GM18505 (cell line): ENCODE measurements around the gene CHRND.
"Not testable (repeated sequence)": the region's sequence is repeated elsewhere in the genome, so short reads cannot be mapped to it uniquely, and the experiment has no call there.

Experiments used
- ATAC-seq: cut with Tn5 transposase; IDR thresholded peaks from one replicate; pipeline ENCODE4 v1.9.1; 2021; ENCODE audit not compliant: unreplicated experiment
- POLR2A ChIP-seq: IDR thresholded peaks from 4 replicates; pipeline ENCODE4 v1.6.1; 2011; ENCODE audit warnings: borderline replicate concordance; ENCODE audit not compliant: insufficient read depth, insufficient read length; ENCODE audit errors: extremely low read depth

The CHRND gene

DNA sequence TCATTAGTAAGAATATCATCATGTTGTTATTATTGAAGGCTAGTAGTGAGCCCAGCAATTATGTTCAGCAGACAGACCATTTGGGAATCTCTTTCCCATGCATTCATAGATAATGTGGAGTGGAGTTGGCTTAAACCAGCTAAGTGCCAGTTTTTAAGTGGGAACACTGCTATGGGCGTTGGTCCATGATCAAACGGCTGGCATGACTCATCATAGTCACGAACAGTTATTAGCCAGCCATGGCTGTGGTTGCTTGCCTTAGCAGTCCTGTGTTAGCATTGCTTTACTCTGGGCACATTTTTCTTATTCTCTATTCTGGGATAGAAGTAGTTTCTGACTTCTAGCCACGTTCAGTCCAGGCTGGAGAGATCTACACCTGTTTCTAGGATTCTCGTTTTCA is 42.2 kb downstream of the CHRND start:
- no peak for TF ChIP-seq POLR2A

DNA sequence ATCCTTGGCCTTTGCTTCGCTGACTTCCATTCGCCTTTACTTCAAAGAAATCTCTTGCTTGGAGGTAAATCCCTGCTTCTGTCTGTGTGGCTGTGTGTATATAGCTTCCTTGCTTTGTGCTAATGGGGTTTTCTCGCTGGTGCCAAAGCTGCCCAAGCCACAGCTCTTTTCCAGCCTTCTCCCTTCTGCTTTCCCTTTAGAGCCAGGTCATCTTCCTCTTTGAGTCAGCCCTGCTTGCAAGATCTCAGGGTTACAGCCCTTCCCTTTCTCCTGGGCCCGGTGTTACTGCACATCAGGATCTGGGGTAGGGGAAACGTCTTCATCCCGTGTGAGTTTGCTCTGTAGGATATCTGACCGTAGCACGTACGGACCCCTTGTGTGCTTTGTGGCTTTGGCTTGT is 43.6 kb downstream of the CHRND start:
- ATAC-seq: no peak
- no peak for TF ChIP-seq POLR2A

More for the DNA sequence above, 42.2 kb downstream of the CHRND start:
- no peak for ATAC-seq

DNA sequence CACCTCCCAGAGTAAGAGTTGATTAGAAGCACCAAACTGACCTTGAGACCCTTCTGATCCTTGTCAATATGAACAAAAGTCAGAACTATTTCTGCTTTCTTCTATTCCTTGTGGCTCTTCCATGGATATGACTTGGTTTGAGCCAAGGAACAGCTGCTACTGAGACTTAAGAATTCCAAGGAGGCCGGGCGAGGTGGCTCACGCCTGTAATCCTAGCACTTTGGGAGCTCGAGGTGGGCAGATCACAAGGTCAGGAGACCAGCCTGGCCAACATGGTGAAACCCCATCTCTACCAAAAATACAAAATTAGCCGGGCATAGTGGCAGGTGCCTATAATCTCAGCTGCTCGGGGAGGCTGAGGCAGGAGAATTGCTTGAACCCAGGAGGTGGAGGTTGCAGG is 44.5 kb downstream of the CHRND start:
- not testable (repeated sequence) for ATAC-seq

DNA sequence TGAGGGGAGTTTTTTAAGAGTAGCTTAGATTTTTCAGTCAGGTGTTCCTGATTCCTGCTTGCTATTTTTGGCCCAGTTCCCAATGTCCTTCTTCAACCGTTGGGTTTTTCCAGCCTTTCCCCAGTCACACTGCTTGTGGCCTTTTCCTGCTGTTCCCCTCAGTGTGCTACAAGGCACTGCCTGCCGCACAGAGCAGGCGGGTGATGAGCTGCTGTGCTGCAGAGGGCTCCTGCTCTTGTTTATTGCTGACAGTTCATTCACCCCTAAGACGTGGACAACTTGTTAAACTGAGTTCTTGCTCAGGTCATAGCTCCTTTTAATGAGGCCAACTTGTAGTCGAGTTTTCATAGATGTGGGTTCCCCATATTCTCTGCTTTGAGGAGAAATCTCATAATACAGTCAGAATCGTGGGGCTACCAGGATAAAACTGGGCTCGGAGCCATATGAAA is 45.1 kb downstream of the CHRND start:
- ATAC-seq: no peak
- no peak for TF ChIP-seq POLR2A

DNA sequence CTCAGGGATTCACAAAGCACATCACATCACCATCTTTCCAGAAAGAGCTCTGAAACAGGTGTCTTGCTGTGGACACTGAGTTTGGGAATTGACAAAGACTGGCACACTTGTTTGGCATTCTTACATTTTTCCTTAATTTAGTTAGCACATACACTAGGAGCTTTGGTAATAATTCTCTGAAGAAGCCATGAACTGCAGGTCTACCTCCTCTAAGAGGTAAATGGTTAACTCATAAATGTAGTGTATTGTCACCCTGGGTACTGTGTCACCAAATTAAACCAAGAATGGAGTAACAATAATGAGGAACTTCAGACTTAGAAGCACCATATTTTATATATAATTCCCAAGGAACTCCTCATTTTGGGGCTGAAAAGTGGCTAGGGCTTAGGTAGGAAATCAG is 47.1 kb downstream of the CHRND start:
- no peak for ATAC-seq
- TF ChIP-seq POLR2A: no peak

DNA sequence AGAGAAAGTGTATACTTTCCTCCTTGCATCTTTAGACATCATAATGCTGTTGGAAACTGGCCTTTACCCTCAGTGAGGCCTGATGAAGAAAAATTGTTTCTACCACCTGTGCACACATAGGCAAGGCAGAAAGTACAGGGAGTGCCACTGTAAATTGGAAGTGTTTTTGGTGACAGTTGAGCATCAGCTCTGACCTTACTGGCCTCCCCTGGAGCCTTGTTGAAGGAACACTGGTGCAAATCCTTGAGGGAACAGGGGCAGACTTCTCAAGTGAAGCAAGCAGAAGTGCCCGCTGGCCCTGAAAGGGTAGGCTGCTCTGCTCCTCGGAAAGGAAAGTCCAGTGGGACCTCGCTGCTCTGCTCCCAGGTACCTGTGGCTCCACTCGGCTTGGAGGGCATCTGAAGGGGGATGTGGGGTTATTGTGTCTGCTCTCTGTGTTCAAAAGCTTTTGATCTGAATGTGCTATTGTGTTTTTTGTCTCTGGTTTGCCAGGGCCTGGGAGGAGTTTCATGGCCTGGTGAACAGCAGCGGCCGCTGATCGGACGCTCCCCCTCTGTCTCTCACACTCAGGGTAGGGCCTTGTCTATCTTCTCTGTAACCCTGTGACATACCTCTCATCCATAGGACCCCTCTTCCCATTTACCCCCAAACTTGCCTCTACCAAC is 47.9 kb downstream of the CHRND start:
- TF ChIP-seq POLR2A: no peak
- no peak for ATAC-seq

DNA sequence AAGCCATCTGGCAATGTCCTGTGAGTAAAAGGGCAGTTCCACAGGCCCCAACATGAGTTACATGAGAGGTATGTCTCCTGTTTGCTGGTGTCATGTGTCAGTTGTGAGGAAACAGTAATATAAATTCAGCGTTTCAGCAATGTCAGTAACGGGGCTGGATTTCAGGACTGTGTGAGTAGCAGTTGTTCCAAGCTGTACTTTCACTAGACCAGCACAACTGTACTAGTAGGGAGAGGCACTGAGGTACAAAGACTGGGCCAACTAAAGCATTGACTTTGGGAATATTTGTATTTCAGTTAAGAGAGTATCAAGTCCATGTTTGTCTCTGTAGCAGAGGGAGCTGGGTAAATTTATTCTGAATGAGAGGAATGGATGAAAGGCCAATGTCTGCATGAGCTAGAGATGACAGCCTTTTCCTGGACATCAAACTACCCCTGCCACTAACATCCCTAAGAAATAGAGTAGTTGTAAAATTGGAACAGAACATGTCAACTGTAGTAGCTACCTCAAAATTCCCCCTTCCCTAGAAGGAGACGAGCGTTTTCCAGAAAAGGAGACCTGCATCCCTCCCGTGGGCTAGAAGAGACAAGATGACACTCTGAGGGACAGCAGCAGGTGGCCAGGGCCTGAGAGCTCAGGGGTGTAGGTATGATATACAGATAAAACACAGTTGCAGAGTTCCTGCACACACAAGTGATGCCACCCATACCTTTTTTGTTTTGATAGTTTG is 48.9 kb downstream of the CHRND start:
- ATAC-seq: no peak
- TF ChIP-seq POLR2A: no peak

DNA sequence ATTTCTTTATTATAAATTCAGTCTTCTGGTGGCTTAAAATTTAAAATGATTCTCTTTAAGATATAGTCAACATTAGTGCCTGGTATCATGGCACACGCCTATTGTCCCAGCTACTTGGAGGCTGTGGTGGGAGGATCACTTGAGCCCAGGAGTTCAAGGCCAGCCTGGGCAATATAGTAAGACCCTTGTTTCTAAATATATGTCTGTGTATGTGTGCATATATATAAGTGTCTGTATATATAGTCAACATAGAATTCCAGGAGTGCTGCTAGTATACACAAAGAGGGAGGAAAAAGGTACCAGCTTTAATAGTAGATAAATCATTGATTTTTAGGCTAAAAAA is 49.4 kb downstream of the CHRND start:
- TF ChIP-seq POLR2A: no peak
- ATAC-seq: no peak

DNA sequence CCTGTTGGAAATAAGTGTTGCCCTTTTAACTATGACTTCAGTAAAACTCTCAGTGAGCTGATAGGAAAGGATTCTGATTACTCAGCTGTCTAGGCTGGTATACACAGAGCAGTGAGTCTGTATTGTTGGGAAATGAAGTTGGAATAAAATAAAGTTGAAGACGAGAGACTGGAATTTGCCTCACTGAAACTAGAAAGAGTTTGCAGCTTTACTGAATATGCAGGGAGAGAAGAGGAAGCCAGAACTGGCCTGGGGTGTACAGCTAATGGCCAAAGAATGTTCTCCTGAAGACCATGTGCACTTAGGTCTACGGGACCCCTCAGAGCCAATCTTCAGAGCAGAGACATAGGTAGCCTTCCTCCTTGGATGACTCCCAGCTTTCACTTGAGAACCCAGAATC is 51.0 kb downstream of the CHRND start:
- ATAC-seq: no peak
- no peak for TF ChIP-seq POLR2A

DNA sequence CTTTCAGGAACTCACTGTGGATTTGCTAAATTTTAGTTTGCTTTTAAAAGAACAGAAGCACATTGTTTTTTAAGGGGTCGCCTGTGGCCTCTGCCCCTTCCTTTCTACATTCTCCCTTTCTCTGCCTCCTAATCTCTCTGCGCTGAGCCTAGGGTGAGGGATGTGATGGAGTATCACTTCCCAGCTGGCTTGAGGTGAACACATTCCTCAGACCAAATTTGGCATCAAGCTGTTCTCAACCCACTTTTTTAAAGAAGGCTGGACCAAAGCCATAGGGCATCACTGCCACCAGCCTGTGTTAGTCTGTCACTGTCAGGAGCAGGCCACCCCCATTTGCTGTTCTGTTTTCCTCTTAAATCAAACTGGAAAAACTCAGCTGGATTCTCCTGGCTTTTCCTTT is 51.9 kb downstream of the CHRND start:
- ATAC-seq: no peak
- no peak for TF ChIP-seq POLR2A

DNA sequence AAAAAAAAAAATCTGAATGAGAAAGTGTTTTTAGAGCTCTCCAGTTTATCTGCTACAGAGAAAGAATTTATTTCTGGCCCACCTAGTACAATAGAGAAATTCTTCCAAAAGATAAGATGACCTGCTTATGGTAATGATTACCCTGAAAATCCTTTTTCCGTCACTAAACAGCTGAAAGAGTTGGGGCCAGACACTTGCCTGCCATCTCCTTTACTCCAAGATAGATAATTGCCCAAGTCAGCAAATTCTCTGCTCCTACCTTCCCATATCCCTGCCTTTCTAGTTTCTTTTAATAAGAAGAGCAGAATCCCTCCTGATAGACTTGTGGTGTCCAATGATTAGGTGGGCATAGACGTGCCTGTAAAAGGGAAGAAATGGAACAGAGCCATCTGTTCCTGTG is 52.7 kb downstream of the CHRND start:
- no peak for ATAC-seq

DNA sequence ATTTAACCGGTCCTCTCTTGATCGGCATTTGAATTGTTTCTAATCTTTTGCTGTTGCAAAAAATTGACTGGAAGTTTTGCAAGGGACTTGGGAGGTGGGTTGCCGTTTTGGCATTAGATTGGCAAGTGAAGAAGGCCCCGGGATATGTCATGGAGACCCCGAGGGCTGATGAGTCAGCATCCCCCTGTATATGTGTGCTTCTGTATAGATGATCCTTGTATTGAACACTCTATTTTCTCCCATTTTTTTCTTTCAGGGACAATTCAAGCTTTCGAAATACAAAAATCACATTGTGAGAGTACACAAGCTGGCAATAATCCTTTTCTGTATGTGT is 54.7 kb downstream of the CHRND start:
- ATAC-seq: no peak
- no peak for TF ChIP-seq POLR2A

More for the DNA sequence above, 52.7 kb downstream of the CHRND start:
- no peak for TF ChIP-seq POLR2A

DNA sequence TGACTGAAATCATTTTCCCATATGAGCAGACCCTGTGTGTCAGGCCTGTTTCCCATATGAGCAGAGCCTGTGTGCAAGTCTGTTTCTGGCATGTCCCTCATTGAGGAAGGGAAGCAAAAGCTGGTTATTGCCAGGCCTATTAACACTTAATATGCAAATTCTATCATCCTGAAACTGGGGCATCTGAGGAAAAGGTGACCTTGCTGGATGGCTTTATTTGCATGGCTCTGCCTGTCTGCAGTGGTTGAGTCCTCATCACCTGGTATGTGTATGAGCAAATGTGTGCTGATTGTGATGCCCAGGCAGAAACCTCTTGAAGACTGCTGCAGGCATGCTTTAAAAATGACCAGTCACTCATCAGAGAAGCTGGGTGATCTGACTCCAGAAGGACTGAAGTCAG is 55.8 kb downstream of the CHRND start:
- ATAC-seq: no peak
- TF ChIP-seq POLR2A: no peak

DNA sequence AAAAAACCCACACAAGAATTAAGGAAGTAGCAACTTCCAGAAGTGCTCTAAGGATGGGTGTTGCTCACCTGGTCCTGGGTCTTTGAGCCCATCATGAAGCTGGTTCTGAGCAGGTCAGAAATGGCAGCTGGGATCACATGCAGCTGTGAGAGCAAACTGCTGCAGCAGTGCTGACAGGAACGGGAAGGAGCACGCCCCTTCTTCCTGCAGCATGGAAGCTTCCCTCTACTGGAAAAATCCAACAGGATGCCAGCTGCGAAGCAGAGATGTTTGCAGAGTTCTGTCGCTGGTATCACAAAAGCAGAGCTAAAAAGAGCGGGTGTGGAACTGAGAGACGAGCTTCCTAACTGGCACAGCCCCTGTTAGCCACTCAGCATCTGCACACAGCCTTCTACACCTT is 58.3 kb downstream of the CHRND start:
- TF ChIP-seq POLR2A: no peak
- no peak for ATAC-seq
